Embryonic facial prominence (tissue), 1 donor: ENCODE measurements around the gene MIP.
"Not testable (repeated sequence)": the region's sequence is repeated elsewhere in the genome, so short reads cannot be mapped to it uniquely, and the experiment has no call there.

Source experiments
- DNase-seq: peaks from one replicate; pipeline ENCODE4 v3.0.0-alpha.2; 2016; ENCODE audit errors: extremely low spot score

The MIP gene

GRCh38 chr12:56454557-56454956 is at the start of gene MIP:
MIP (minus strand) TSS chr12:56454657; CDS start chr12:56454613, 44 bp downstream.
- DNase-seq, result no peak

GRCh38 chr12:56499879-56500278 is 45.4 kb upstream of the MIP start:
- not testable (repeated sequence) for DNase-seq

GRCh38 chr12:56499452-56499851 is 45.0 kb upstream of the MIP start:
- DNase-seq, result not testable (repeated sequence)

GRCh38 chr12:56498126-56498902 is 43.9 kb upstream of the MIP start:
- DNase-seq, result not testable (repeated sequence)

GRCh38 chr12:56496704-56497103 is 42.2 kb upstream of the MIP start:
- DNase-seq, result not testable (repeated sequence)

- DNase-seq, result not testable (repeated sequence)
Measured at GRCh38 chr12:56494481-56494880, 40.0 kb upstream of the MIP start.

GRCh38 chr12:56494106-56494415 is 39.6 kb upstream of the MIP start:
- DNase-seq, result not testable (repeated sequence)

GRCh38 chr12:56493409-56494105 is 39.1 kb upstream of the MIP start:
- not testable (repeated sequence) for DNase-seq

GRCh38 chr12:56490360-56490759 is 35.9 kb upstream of the MIP start:
- DNase-seq, result no peak

- DNase-seq, result no peak
Measured at GRCh38 chr12:56488041-56488955, 33.8 kb upstream of the MIP start, which contains the start of gene GLS2. GLS2 (minus strand) TSS chr12:56488161; CDS start chr12:56488118, 43 bp downstream.

- DNase-seq, result no peak
Measured at GRCh38 chr12:56487448-56488040, 33.1 kb upstream of the MIP start.

- no peak for DNase-seq
Measured at GRCh38 chr12:56486694-56487093, 32.2 kb upstream of the MIP start.

GRCh38 chr12:56484566-56484965 is 30.1 kb upstream of the MIP start:
- no peak for DNase-seq

GRCh38 chr12:56479625-56480024 is 25.2 kb upstream of the MIP start:
- no peak for DNase-seq

- no peak for DNase-seq
Measured at GRCh38 chr12:56477521-56478225, 23.2 kb upstream of the MIP start.

GRCh38 chr12:56476972-56477432 is 22.5 kb upstream of the MIP start:
- DNase-seq, result no peak

- DNase-seq, result no peak
Measured at GRCh38 chr12:56476143-56476542, 21.7 kb upstream of the MIP start.

- DNase-seq, result no peak
Measured at GRCh38 chr12:56474389-56474788, 19.9 kb upstream of the MIP start.

- no peak for DNase-seq
Measured at GRCh38 chr12:56469007-56469930, 14.8 kb upstream of the MIP start.
